Caco-2 (cell line): ENCODE data around the gene PABPN1. TPM values are rescaled to one million over a fixed set of nuclear protein-coding genes. Genes with fewer than 3 reads are reported as not detected.

Experiments
- BruUV-seq: library from RNA; stranded (reverse); fragments of 400-500 nt; replicated peaks from 2 replicates; lab custom pipeline; 2021; lab: Mats Ljungman, UMichigan
- CTCF ChIA-PET: fragments of 300-600 bp; sonication (Branson Sonifier 250); formaldehyde crosslinking; loops from one replicate; lab custom pipeline; 2022; ENCODE audit warnings: antibody characterized with exemption; lab: Charles Lee
- POLR2A ChIA-PET: fragments of 300-600 bp; sonication (Branson Sonifier 250); formaldehyde crosslinking; loops from one replicate; lab custom pipeline; 2022; ENCODE audit warnings: antibody characterized with exemption; lab: Charles Lee
- DNase-seq, 2 experiments: peaks; one replicate each; pipeline versions ENCODE4 v3.0.0 to v3.0.0-alpha.2; 2020 to 2022
- H3K27me3 ChIP-seq: replicated peaks from 2 replicates; pipeline ENCODE4 v1.6.0; 2011; ENCODE audit warnings: low read length; ENCODE audit not compliant: control insufficient read depth, insufficient read depth
- H3K36me3 ChIP-seq: 2 replicates; pipeline ENCODE4 v1.5.1; 2011; ENCODE audit warnings: low read length; ENCODE audit not compliant: control insufficient read depth, insufficient read depth
- H3K4me1 ChIP-seq: fragments of 250-450 bp; sonication (Bioruptor Pico); 2 replicates; pipeline ENCODE4 v1.5.1; 2020; ENCODE audit warnings: mild to moderate bottlenecking
- H3K4me3 ChIP-seq: 2 replicates; pipeline ENCODE4 v1.5.1; 2011; ENCODE audit warnings: low read depth, mild to moderate bottlenecking, control low read depth, low read length
- H3K9me3 ChIP-seq: fragments of 250-450 bp; sonication (Bioruptor Pico); 2 replicates; pipeline ENCODE4 v1.5.1; 2020; ENCODE audit warnings: mild to moderate bottlenecking, moderate library complexity
- H3K27ac Mint-ChIP-seq: one replicate; pipeline ENCODE4 v1.8.0; 2022; ENCODE audit warnings: mixed read lengths; ENCODE audit not compliant: unreplicated experiment
- H3K27me3 Mint-ChIP-seq: one replicate; pipeline ENCODE4 v1.8.0; 2022; ENCODE audit warnings: mixed read lengths; ENCODE audit not compliant: insufficient read depth, unreplicated experiment
- H3K36me3 Mint-ChIP-seq: one replicate; pipeline ENCODE4 v1.8.0; 2022; ENCODE audit warnings: mild to moderate bottlenecking, mixed read lengths; ENCODE audit not compliant: insufficient read depth, unreplicated experiment
- H3K4me1 Mint-ChIP-seq: one replicate; pipeline ENCODE4 v1.8.0; 2022; ENCODE audit warnings: low read depth, mixed read lengths; ENCODE audit not compliant: unreplicated experiment
- H3K4me3 Mint-ChIP-seq: one replicate; pipeline ENCODE4 v1.8.0; 2022; ENCODE audit warnings: mild to moderate bottlenecking, moderate library complexity, mixed read lengths; ENCODE audit not compliant: unreplicated experiment
- H3K9me3 Mint-ChIP-seq: one replicate; pipeline ENCODE4 v1.8.0; 2022; ENCODE audit warnings: mixed read lengths; ENCODE audit not compliant: unreplicated experiment
- CTCF ChIP-seq, 2 experiments: fragments of 200-600 bp in 1 of 2; IDR thresholded peaks; 1 replicate in 1 of 2; 2 replicates in 1 of 2; pipeline versions ENCODE4 v1.5.1 to v1.8.0; 2011 to 2022; ENCODE audit warnings: antibody characterized with exemption in 1 of 2, control low read depth in 1 of 2, inconsistent platforms in 1 of 2, low read depth in 1 of 2, low read length in 1 of 2, mild to moderate bottlenecking in 1 of 2, moderate library complexity in 1 of 2; ENCODE audit not compliant: insufficient read depth in 1 of 2, severe bottlenecking in 1 of 2, unreplicated experiment in 1 of 2
- intact Hi-C: fragments of 100-400 bp; cut with micrococcal nuclease; formaldehyde crosslinking; loops from one replicate; pipeline ENCODE4 v1.10.0; 2022; ENCODE audit not compliant: unreplicated experiment
- total RNA-seq: library from RNA; stranded (reverse); gene quantifications from 2 replicates; pipeline ENCODE4 v1.2.3, GENCODE V29; 2022

PABPN1 gene
- total RNA-seq, 1 experiment from 2014 or later = 202 TPM

- H3K4me1 Mint-ChIP-seq = peaks cover 8% of the 10 kb centered on the region
These were observed 23.2 kb downstream of the PABPN1 start for GRCh38 chr14:23344481-23344880.

GRCh38 chr14:23345987-23346692, 24.9 kb downstream of the PABPN1 start:
- no TSS peak for BruUV-seq

More at GRCh38 chr14:23344481-23344880, 23.2 kb downstream of the PABPN1 start:
- H3K9me3 ChIP-seq = peaks cover 15% of the 10 kb centered on the region
- no peaks in the 10 kb centered on the region for H3K36me3 ChIP-seq
- no TSS peak for BruUV-seq
- H3K27me3 Mint-ChIP-seq = no peaks in the 10 kb centered on the region
- no peak overlapping the region for H3K4me3 ChIP-seq
- no peaks in the 10 kb centered on the region for H3K27me3 ChIP-seq
- no peak for DNase-seq
- no peaks in the 10 kb centered on the region for H3K9me3 Mint-ChIP-seq
- ChIA-PET CTCF (interaction anchor here (0.8 kb wide), 1 partner anchor 13 kb away, joined by 3 read pairs; no protein-coding TSS in a partner anchor), POLR2A (no interaction called here)
- H3K36me3 Mint-ChIP-seq = no peaks in the 10 kb centered on the region
- no peak overlapping the region for H3K27ac Mint-ChIP-seq
- no peak for TF ChIP-seq CTCF (IDR thresholded peaks at IDR 0.05; ENCODE audit: insufficient read depth in 1 of 2, low read depth in 1 of 2, low read length in 1 of 2, severe bottlenecking in 1 of 2, unreplicated experiment in 1 of 2)
- no peaks in the 10 kb centered on the region; the same call in 1 of the 2 replicates for H3K4me1 ChIP-seq
- intact Hi-C loops = no loop called here
- no peak overlapping the region for H3K4me3 Mint-ChIP-seq

More at GRCh38 chr14:23345987-23346692, 24.9 kb downstream of the PABPN1 start:
- Mint-ChIP-seq H3K27ac (no peak overlapping the region), H3K36me3 (no peaks in the 10 kb centered on the region), H3K27me3 (peaks cover 3% of the 10 kb centered on the region), H3K4me3 (no peak overlapping the region), H3K4me1 (peaks cover 8% of the 10 kb centered on the region), H3K9me3 (no peaks in the 10 kb centered on the region)
- CTCF ChIA-PET = interaction anchor here (0.5 to 1.7 kb wide), 3 partner anchors 15 to 1365 kb away, joined by 3 to 8 read pairs (median 4); no protein-coding TSS in a partner anchor
- peak in 1 of 2 experiments; percentile 22 for TF ChIP-seq CTCF (IDR thresholded peaks at IDR 0.05; ENCODE audit: insufficient read depth in 1 of 2, low read depth in 1 of 2, low read length in 1 of 2, severe bottlenecking in 1 of 2, unreplicated experiment in 1 of 2)
- no peaks in the 10 kb centered on the region for H3K9me3 ChIP-seq
- H3K4me1 ChIP-seq = no peaks in the 10 kb centered on the region; the same call in 1 of the 2 replicates
- H3K4me3 ChIP-seq = no peak overlapping the region
- H3K36me3 ChIP-seq = no peaks in the 10 kb centered on the region
- intact Hi-C loops = no loop called here
- H3K27me3 ChIP-seq = no peaks in the 10 kb centered on the region
- no peak for DNase-seq
- POLR2A ChIA-PET = interaction anchor here (1.0 kb wide), 1 partner anchor 25 kb away, joined by 4 read pairs; the partner anchor contains the start of gene PABPN1
